ENCODE measurements around the gene PRAC2.
A peak's percentile ranks its signal among the peaks of the same experiment; 100 is the strongest.

DNA sequence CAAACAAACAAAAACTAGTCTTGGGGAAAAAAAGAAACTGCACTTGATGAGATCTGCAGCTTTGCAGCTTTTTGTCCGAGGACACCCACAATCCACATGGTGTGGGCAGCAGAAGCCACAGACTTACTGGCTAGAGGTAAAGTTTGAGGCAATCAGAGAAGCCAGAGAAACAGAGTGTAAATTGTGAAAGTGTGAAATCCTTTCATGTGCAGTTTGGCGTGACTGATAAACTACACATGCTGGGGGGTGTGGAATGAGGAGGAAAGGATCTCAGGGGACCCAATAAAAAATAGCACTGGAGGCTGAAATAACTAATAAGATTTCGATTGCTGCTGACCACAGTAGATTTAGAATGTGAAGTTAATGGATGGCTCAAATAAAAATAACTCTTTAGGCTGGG is 48.0 kb downstream of the PRAC2 start:
- TF ChIP-seq POLR2AphosphoS5 (IDR thresholded peaks at IDR 0.05; ENCODE audit: borderline replicate concordance, low read depth, low read length) (peak; percentile 38; the same call in 1 of the 2 replicates), FOXP2 (optimal IDR thresholded peaks at IDR 0.05; ENCODE audit: control extremely low read depth, extremely low read length, insufficient read depth) (no peak), EZH2 (IDR thresholded peaks at IDR 0.05) (no peak)
